OCI-LY7 (cell line): ENCODE data around the gene PAK4. TPM values are rescaled to one million over a fixed set of nuclear protein-coding genes. Genes with fewer than 3 reads are reported as not detected.

Experiments used
- BruUV-seq: library from RNA; stranded (reverse); fragments of 400-500 nt; replicated peaks from 2 replicates; lab custom pipeline; 2021; lab: Mats Ljungman, UMichigan
- CTCF ChIA-PET: fragments of 300-600 bp; sonication (Branson Sonifier 250); formaldehyde crosslinking; loops from one replicate; lab custom pipeline; 2022; ENCODE audit warnings: antibody characterized with exemption; ENCODE audit not compliant: unreplicated experiment; lab: Charles Lee
- POLR2A ChIA-PET: fragments of 300-600 bp; sonication (Branson Sonifier 250); formaldehyde crosslinking; loops from one replicate; lab custom pipeline; 2022; ENCODE audit warnings: antibody characterized with exemption; lab: Charles Lee
- DNase-seq: peaks from one replicate; pipeline ENCODE4 v3.0.0-alpha.2; 2015; ENCODE audit warnings: low spot score
- H2AFZ ChIP-seq: fragments of 200-600 bp; sonication (generic), shearing (Covaris generic); 2 replicates; pipeline ENCODE4 v1.6.1; 2014; ENCODE audit warnings: mild to moderate bottlenecking, antibody characterized with exemption, low read length, moderate library complexity
- H3K27ac ChIP-seq: fragments of 200-600 bp; sonication (generic); 2 replicates; pipeline ENCODE4 v1.5.1; 2014; ENCODE audit warnings: mixed run types, low read depth, mild to moderate bottlenecking, moderate library complexity, low read length, inconsistent platforms; ENCODE audit not compliant: poor library complexity, severe bottlenecking
- H3K36me3 ChIP-seq: fragments of 200-600 bp; sonication (generic); 2 replicates; pipeline ENCODE4 v1.6.1; 2014; ENCODE audit warnings: mild to moderate bottlenecking, antibody characterized with exemption, low read length, moderate library complexity, mixed read lengths; ENCODE audit not compliant: insufficient read depth
- H3K4me1 ChIP-seq: fragments of 200-600 bp; sonication (generic); 2 replicates; pipeline ENCODE4 v1.5.1; 2014; ENCODE audit warnings: mild to moderate bottlenecking, low read length; ENCODE audit not compliant: insufficient read depth, poor library complexity, severe bottlenecking
- H3K4me2 ChIP-seq: fragments of 200-600 bp; sonication (generic); 2 replicates; pipeline ENCODE4 v1.6.1; 2014; ENCODE audit warnings: mild to moderate bottlenecking, low read length
- H3K4me3 ChIP-seq: fragments of 200-600 bp; sonication (generic); 2 replicates; pipeline ENCODE4 v1.5.1; 2014; ENCODE audit warnings: mild to moderate bottlenecking, low read depth, low read length; ENCODE audit not compliant: poor library complexity, severe bottlenecking
- H3K79me2 ChIP-seq: fragments of 200-600 bp; sonication (generic); 2 replicates; pipeline ENCODE4 v1.6.1; 2016; ENCODE audit warnings: low read depth, mild to moderate bottlenecking, low read length, moderate library complexity, mixed read lengths; ENCODE audit not compliant: insufficient read depth
- H3K9me2 ChIP-seq: fragments of 200-600 bp; sonication (generic); 2 replicates; pipeline ENCODE4 v1.6.1; 2016; ENCODE audit warnings: mild to moderate bottlenecking, low read length, mixed read lengths; ENCODE audit not compliant: insufficient read depth
- H3K9me3 ChIP-seq: fragments of 200-600 bp; sonication (generic); 2 replicates; pipeline ENCODE4 v1.6.1; 2014; ENCODE audit warnings: mild to moderate bottlenecking, mixed run types, low read length, mixed read lengths
- H4K20me1 ChIP-seq: fragments of 200-600 bp; sonication (generic); 2 replicates; pipeline ENCODE4 v1.6.1; 2014; ENCODE audit warnings: mild to moderate bottlenecking, antibody characterized with exemption, low read length, moderate library complexity, mixed read lengths; ENCODE audit not compliant: insufficient read depth
- CTCF ChIP-seq: fragments of 200-600 bp; sonication (generic); conservative IDR thresholded peaks from 2 replicates; pipeline ENCODE4 v1.5.1; 2014; ENCODE audit warnings: mild to moderate bottlenecking, antibody characterized with exemption, low read length, moderate library complexity, mixed read lengths
- EZH2phosphoT487 ChIP-seq: fragments of 200-600 bp; sonication (generic); IDR thresholded peaks from 2 replicates; pipeline ENCODE4 v1.6.1; 2018; ENCODE audit warnings: low read depth, borderline replicate concordance, mild to moderate bottlenecking, mixed run types, antibody characterized with exemption, low read length, moderate library complexity, mixed read lengths
- intact Hi-C: fragments of 100-400 bp; cut with micrococcal nuclease; formaldehyde crosslinking; loops from one replicate; pipeline ENCODE4 v1.10.0; 2022; ENCODE audit not compliant: unreplicated experiment
- total RNA-seq, 2 experiments: library from RNA; depleted of rRNA in 1 of 2; stranded (reverse); fragments of >200 nt in 1 of 2; shearing (Covaris generic) in 1 of 2; gene quantifications; 2 replicates each; pipeline ENCODE4 v1.2.3, GENCODE V29; 2014 to 2022

The PAK4 gene
- total RNA-seq, 2 experiments from 2014 or later: 7.8 to 26.7 TPM

- Histone ChIP-seq H3K36me3 (0 out of 2 replicates have a peak, but pooled peaks cover 4% of the 10 kb centered on the region), H3K27ac (no peak overlapping the region), H2AFZ (no peak overlapping the region), H3K79me2 (no peaks in the 10 kb centered on the region), H3K4me2 (no peak overlapping the region), H3K4me3 (no peak overlapping the region), H4K20me1 (no peaks in the 10 kb centered on the region), H3K9me2 (no peaks in the 10 kb centered on the region), H3K9me3 (no peaks in the 10 kb centered on the region), H3K4me1 (no peaks in the 10 kb centered on the region)
- DNase-seq: no peak
- ChIA-PET CTCF (no interaction called here), POLR2A (interaction anchor here (0.6 kb wide), 1 partner anchor 13 kb away, joined by 3 read pairs; no protein-coding TSS in a partner anchor)
- no TSS peak for BruUV-seq
- TF ChIP-seq CTCF (no peak), EZH2phosphoT487 (no peak)
- intact Hi-C loops: no loop called here
Measured at GRCh38 chr19:39177110-39177699, 51.6 kb downstream of the PAK4 start.

GRCh38 chr19:39177736-39178135 lies 52.1 kb downstream of the PAK4 start:
- ChIA-PET CTCF (no interaction called here), POLR2A (interaction anchor here (0.6 kb wide), 1 partner anchor 12 kb away, joined by 3 read pairs; no protein-coding TSS in a partner anchor)
- 0 out of 2 replicates have a peak, but pooled peaks cover 4% of the 10 kb centered on the region for H3K36me3 ChIP-seq
- no peak overlapping the region for H3K27ac ChIP-seq
- H3K9me2 ChIP-seq: no peaks in the 10 kb centered on the region
- H3K4me2 ChIP-seq: no peak overlapping the region
- H3K4me3 ChIP-seq: no peak overlapping the region
- intact Hi-C loops: no loop called here
- DNase-seq: no peak
- no peaks in the 10 kb centered on the region for H3K79me2 ChIP-seq
- no peaks in the 10 kb centered on the region for H3K4me1 ChIP-seq
- no TSS peak for BruUV-seq
- no peaks in the 10 kb centered on the region for H3K9me3 ChIP-seq
- no peak overlapping the region for H2AFZ ChIP-seq
- no peak for TF ChIP-seq CTCF
- TF ChIP-seq EZH2phosphoT487: no peak
- no peaks in the 10 kb centered on the region for H4K20me1 ChIP-seq

GRCh38 chr19:39178296-39179006 lies 52.9 kb downstream of the PAK4 start:
- Histone ChIP-seq H3K4me1 (no peaks in the 10 kb centered on the region), H3K9me2 (no peaks in the 10 kb centered on the region), H3K27ac (no peak overlapping the region), H3K4me3 (no peak overlapping the region), H2AFZ (no peak overlapping the region), H3K4me2 (no peak overlapping the region), H3K36me3 (0 out of 2 replicates have a peak, but pooled peaks cover 4% of the 10 kb centered on the region), H4K20me1 (no peaks in the 10 kb centered on the region), H3K9me3 (no peaks in the 10 kb centered on the region), H3K79me2 (no peaks in the 10 kb centered on the region)
- CTCF ChIA-PET: no interaction called here
- no TSS peak for BruUV-seq
- POLR2A ChIA-PET: no interaction called here
- no peak for TF ChIP-seq CTCF
- TF ChIP-seq EZH2phosphoT487: no peak
- intact Hi-C loops: no loop called here
- DNase-seq: no peak
